Measurements from ENCODE around the gene GSE1. TPM values are rescaled to one million over a fixed set of nuclear protein-coding genes. Genes with fewer than 3 reads are reported as not detected.

GSE1 gene
- total RNA-seq, 2 experiments from 2014 or later: 8.6 to 10.1 TPM

DNA sequence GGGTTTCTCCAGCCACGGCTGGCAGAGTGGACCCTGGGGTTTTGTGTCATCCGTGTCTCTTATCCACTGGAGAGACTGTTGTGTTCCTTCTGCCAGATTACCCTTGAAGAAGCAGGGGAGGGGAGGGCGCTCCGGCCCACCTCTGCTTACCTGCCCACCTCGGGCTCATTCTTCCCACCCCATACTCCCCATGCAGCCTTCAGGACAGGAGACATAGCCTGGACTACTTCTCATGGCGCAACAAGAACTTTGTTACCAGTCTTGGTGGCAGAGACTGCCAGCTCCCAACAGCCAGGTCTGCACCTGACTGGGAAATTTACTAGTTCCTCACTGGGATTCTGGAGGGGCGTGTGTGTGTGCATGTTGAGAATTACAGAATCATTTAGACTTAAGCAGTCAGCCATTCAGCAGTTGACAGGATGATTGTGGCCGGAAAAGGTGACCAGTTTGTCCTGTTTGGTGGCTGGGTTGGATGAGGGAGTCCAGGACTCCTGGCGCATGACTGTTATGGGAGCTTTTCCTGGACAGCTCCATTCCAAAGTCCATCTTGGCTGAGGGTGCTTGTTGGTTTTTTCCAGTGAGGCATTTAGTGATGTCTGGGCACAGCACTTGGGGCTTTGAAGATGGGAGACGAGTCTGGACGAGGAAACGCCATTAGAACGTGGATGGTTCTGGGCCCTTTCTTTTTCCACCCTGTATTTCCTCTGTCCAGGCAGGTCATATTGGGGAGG, 8.7 kb downstream of the GSE1 start:
- H3K9me3 Mint-ChIP-seq: no peaks in the 10 kb centered on the region
- peaks cover 9% of the 10 kb centered on the region for H3K27me3 Mint-ChIP-seq (ENCODE audit: low read depth)
- H3K4me1 Mint-ChIP-seq (ENCODE audit: low read depth): peaks cover 10% of the 10 kb centered on the region
- no peaks in the 10 kb centered on the region for H3K36me3 Mint-ChIP-seq (ENCODE audit: low read depth)
- no peak overlapping the region for H3K27ac Mint-ChIP-seq
- no peak overlapping the region for H3K4me3 Mint-ChIP-seq
- CTCF ChIA-PET: no interaction called here
- intact Hi-C loops (cut with micrococcal nuclease): no loop called here
- DNase-seq: no peak

DNA sequence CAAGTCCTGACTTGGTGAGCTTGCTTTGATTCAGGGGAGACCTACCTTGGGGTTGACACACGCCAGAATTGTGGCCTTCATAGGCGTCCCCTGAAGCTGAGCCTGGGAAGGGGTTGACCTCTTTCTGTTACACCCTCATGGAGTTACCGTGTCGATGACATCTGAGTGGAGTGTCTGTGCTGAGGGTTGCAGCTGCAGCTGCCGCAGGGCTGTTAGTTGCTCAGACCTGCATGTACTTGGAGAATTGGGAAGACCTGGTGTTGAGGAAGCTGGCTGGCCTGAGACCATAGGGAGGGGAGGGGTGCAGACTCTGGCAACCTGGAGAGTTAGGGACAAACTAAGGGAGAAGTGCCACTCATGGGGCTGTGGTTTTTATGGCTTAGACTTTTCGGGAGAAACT, 9.6 kb downstream of the GSE1 start:
- DNase-seq: no peak
- CTCF ChIA-PET: no interaction called here
- H3K27me3 Mint-ChIP-seq (ENCODE audit: low read depth): peaks cover 4% of the 10 kb centered on the region
- H3K27ac Mint-ChIP-seq: no peak overlapping the region
- intact Hi-C loops (cut with micrococcal nuclease): no loop called here
- H3K9me3 Mint-ChIP-seq: no peaks in the 10 kb centered on the region
- H3K36me3 Mint-ChIP-seq (ENCODE audit: low read depth): no peaks in the 10 kb centered on the region
- peaks cover 9% of the 10 kb centered on the region for H3K4me1 Mint-ChIP-seq (ENCODE audit: low read depth)
- no peak overlapping the region for H3K4me3 Mint-ChIP-seq

DNA sequence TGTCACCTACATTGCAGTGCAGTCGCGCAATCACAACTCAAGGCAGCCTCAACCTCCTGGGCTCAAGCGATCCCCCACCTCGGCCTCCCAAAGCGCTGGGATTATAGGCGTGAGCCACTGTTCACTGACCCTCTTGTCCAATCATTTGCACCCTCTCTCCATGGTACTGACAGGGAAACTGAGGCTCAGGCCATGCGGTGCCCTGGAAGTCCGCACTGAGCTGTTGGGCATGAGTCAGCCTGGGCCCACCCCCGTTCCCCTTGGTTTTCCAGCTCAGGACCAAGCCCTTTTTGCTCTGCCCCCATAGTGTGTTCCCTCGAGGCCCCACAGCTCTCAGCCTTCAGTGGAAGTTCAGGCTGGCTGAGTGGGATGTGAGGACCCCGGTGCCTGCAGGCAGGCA, 10.1 kb downstream of the GSE1 start:
- H3K4me3 Mint-ChIP-seq: no peak overlapping the region
- CTCF ChIA-PET: interaction anchor here (0.7 kb wide), 1 partner anchor 225 kb away, joined by 3 read pairs; no protein-coding TSS in a partner anchor
- no peaks in the 10 kb centered on the region for H3K9me3 Mint-ChIP-seq
- no peaks in the 10 kb centered on the region for H3K27me3 Mint-ChIP-seq (ENCODE audit: low read depth)
- H3K36me3 Mint-ChIP-seq (ENCODE audit: low read depth): no peaks in the 10 kb centered on the region
- peaks cover 5% of the 10 kb centered on the region for H3K4me1 Mint-ChIP-seq (ENCODE audit: low read depth)
- intact Hi-C loops (cut with micrococcal nuclease): no loop called here
- no peak overlapping the region for H3K27ac Mint-ChIP-seq
- no peak for DNase-seq

DNA sequence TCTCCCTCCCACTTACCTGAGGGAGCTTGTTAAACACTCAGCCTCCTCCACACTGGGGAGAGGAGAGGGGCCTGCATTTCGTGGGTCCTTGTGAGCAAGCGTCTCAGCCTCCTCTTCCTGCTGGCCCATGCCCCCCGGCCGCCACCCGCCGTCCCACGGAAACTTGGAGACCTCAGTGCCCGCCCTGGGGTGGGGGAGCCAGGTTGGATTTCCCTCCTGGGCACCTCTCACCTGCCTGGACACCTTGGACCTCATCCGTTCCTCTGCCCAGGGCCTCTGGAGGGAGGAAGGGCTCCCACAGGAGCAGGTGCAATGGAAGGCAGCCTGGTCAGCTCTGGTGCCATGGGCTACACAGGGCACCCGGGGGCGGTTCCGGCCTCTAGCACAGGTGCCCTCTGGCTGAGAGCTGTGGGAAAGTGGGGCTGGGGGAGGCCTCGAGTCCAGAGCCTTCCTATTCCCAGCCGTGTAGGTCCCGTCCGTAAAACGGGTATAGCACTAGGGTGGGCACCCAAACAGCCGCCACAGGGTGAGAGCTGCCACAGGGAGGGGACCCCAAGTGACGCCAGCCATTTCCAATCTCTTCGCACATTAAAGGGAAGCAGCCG, 11.0 kb downstream of the GSE1 start:
- H3K36me3 Mint-ChIP-seq (ENCODE audit: low read depth): no peaks in the 10 kb centered on the region
- H3K27me3 Mint-ChIP-seq (ENCODE audit: low read depth): no peaks in the 10 kb centered on the region
- no peak overlapping the region for H3K27ac Mint-ChIP-seq
- H3K4me1 Mint-ChIP-seq (ENCODE audit: low read depth): peaks cover 5% of the 10 kb centered on the region
- intact Hi-C loops (cut with micrococcal nuclease): no loop called here
- peaks cover 2% of the 10 kb centered on the region for H3K9me3 Mint-ChIP-seq
- CTCF ChIA-PET: interaction anchor here (0.7 to 5.8 kb wide), 2 partner anchors 8 to 226 kb away, joined by 3 to 30 read pairs; no protein-coding TSS in a partner anchor
- DNase-seq: no peak
- H3K4me3 Mint-ChIP-seq: no peak overlapping the region

DNA sequence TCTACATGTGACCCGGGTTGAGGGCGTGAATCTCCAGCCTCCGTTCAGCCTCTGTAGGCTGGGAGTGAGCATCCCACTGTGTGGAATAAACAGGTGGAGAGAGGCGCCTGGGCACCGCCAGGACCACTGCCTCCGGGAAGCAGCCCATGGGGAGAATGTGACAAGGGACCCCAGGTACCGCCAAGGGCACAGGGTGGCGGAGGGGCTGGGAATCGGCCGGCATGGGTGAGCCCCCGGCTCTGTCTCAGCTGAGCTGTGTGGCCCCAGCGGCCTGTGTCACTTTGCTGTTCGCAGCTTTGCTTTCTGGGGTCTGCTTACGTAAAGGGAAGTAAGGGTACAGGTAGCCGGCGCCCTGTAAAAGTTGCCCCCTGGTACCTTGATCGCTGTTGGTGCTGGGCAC, 11.5 kb downstream of the GSE1 start:
- Mint-ChIP-seq H3K4me1 (ENCODE audit: low read depth) (peaks cover 5% of the 10 kb centered on the region), H3K4me3 (no peak overlapping the region), H3K36me3 (ENCODE audit: low read depth) (no peaks in the 10 kb centered on the region), H3K9me3 (peaks cover 5% of the 10 kb centered on the region), H3K27ac (no peak overlapping the region), H3K27me3 (ENCODE audit: low read depth) (no peaks in the 10 kb centered on the region)
- CTCF ChIA-PET: interaction anchor here (5.8 kb wide), 1 partner anchor 8 kb away, joined by 30 read pairs; no protein-coding TSS in a partner anchor
- no peak for DNase-seq
- intact Hi-C loops (cut with micrococcal nuclease): no loop called here

DNA sequence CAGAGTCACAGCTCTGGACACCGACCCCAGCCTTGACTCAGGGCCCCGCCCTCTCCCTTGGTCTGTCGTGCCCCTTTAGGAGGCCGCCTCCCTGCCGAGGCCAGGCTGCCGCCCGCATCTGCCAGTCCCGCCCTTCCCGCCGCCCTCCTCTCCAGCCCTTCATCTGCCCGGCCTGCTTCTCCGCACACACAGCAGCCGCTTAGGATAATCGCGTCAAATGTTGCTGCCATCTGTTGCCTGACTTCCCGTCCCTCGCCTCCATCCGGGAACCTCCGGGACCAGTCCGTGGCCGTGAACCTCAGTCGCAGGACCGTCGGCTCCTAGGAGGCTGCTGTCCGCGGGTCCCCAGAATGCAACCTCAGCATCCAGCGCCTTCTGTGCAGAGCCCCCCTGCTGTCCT, 11.9 kb downstream of the GSE1 start:
- H3K4me3 Mint-ChIP-seq: no peak overlapping the region
- H3K9me3 Mint-ChIP-seq: peaks cover 8% of the 10 kb centered on the region
- intact Hi-C loops (cut with micrococcal nuclease): no loop called here
- H3K27ac Mint-ChIP-seq: no peak overlapping the region
- H3K4me1 Mint-ChIP-seq (ENCODE audit: low read depth): peaks cover 5% of the 10 kb centered on the region
- no peaks in the 10 kb centered on the region for H3K27me3 Mint-ChIP-seq (ENCODE audit: low read depth)
- no peaks in the 10 kb centered on the region for H3K36me3 Mint-ChIP-seq (ENCODE audit: low read depth)
- CTCF ChIA-PET: interaction anchor here (5.8 kb wide), 1 partner anchor 9 kb away, joined by 30 read pairs; no protein-coding TSS in a partner anchor
- DNase-seq: no peak

DNA sequence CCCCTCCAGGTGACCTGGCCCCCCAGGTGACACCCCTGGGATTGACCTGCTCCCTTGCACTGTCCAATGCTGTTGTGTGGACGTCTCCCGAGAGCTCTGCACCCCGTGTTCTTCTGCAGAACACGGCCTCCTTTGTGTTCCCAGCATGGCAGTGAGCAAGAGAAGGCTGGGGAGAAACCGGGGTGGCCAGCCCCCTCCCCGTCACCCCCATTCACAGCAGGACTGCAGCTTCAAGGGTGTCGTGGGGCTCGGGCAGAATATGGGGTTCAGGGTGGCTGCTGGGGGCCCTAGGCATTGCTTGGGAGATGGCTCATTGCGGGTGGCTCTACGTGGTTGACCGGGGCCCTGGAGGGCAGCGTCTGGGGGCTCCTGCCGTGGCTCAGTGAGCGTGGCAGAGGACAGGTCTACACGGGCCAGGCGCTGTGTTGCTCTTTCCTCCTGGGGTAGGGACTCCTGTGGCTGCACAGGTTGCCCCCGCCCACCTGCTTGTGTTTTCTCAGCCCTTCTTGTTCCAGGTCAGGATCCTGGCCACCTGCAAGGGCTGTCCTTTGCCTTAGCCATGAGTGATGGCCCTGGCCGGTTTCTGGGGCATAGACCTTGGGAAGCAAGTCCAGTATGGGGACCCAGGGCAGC, 12.5 kb downstream of the GSE1 start:
- no peak for DNase-seq
- Mint-ChIP-seq H3K27me3 (ENCODE audit: low read depth) (no peaks in the 10 kb centered on the region), H3K4me1 (ENCODE audit: low read depth) (peaks cover 5% of the 10 kb centered on the region), H3K4me3 (no peak overlapping the region), H3K36me3 (ENCODE audit: low read depth) (no peaks in the 10 kb centered on the region), H3K9me3 (peaks cover 8% of the 10 kb centered on the region), H3K27ac (no peak overlapping the region)
- CTCF ChIA-PET: interaction anchor here (5.8 kb wide), 1 partner anchor 9 kb away, joined by 30 read pairs; no protein-coding TSS in a partner anchor
- intact Hi-C loops (cut with micrococcal nuclease): no loop called here

DNA sequence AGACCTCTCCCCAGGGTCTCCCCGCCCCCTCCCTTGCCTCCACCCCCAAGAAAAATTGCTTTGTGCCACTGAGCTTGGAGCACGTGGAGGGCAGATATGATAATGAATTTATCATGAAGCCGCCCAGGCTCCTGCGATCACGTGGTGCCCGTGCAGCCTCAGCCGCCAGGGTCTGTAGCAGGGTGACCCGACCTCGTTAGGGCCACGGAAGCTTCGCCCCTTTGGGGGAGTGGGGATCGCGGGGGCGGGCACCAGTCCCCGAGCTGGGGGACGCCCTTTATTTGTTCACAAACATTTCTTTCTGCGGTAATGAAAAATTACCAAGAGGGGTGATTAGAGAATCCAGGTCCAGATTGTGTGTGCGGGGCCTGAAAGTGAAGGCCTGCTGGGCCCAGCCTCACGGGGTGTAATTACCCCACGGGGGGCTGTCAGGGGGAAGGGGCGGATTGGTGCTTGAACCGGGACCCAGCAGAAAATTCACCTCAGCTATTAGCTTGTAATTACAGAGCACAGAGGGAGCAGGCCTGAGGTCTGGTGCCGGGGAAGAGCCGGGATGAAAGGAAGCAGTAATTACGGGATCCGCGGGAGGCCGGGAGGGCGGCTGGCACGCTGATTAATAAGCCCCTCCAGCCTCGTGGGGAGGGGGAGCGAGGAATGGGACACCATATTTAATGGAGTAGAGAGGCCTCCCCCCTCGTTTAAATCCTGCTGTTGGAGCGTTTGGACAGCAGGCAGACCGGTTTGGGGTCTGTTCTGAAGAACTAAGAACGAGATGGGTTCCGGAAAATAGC, 13.3 kb downstream of the GSE1 start:
- DNase-seq: no peak
- no peaks in the 10 kb centered on the region for H3K27me3 Mint-ChIP-seq (ENCODE audit: low read depth)
- H3K9me3 Mint-ChIP-seq: peaks cover 8% of the 10 kb centered on the region
- H3K27ac Mint-ChIP-seq: no peak overlapping the region
- intact Hi-C loops (cut with micrococcal nuclease): no loop called here
- H3K36me3 Mint-ChIP-seq (ENCODE audit: low read depth): no peaks in the 10 kb centered on the region
- CTCF ChIA-PET: interaction anchor here (0.6 to 5.8 kb wide), 3 partner anchors 10 to 97 kb away, joined by 3 to 30 read pairs (median 3); no protein-coding TSS in a partner anchor
- no peak overlapping the region for H3K4me3 Mint-ChIP-seq
- H3K4me1 Mint-ChIP-seq (ENCODE audit: low read depth): peaks cover 5% of the 10 kb centered on the region

DNA sequence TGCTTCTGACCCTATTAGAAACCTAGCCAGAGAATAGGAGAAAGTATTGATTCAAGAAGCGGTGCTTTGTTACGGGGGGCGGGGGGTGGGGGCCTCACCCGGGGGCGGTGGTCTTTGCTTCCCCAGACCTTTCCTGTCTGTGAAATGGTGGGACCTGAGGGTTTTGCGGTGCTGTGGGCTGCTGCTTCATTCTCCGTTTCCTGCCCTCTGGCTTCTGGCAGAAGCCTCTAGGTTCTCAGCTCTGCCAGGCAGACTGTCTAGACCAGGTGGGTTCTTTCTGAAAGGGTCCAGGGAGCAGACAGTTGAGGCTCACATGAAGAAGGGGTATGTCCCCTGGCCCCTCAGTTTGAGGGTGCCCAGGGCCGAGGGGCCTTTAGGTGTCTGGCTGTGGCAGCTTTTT, 14.0 kb downstream of the GSE1 start:
- DNase-seq: no peak
- no peaks in the 10 kb centered on the region for H3K27me3 Mint-ChIP-seq (ENCODE audit: low read depth)

DNA sequence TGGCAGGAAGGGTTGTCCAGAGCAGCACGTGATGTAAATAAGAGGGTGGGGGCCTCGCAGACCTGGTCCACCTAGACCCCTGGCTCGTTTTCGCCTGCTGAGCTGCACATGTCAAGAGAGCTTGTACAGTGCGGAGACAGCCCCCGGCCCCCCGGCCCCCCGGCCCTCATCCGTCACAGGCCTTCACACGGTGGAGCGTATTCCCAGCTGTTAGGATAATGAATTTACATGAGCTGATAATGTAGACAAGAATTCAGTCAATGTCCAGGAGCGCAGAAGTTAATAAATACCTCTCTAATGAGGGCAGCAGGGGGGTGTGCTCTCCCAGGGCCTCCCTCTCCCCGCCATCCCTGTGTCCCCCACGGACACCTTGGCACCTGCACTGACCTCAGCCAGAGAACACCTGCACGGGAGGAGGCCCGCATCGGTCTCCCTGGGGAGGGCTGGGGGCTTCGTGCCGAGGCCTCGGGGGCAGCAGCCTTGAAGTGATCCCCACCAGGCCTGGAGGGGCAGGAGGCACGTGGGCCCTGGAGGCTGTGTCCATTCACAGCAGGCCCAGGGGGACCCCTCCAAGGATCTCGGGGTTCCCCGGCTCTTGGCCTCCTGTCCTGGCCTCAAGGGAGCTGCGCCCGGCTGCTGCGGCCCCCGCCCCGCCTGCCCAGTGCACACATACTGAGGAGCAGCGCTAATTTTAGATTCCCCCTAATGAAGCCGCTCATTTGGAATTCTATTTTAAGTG, 14.6 kb downstream of the GSE1 start:
- Mint-ChIP-seq H3K27me3 (ENCODE audit: low read depth) (no peaks in the 10 kb centered on the region), H3K36me3 (ENCODE audit: low read depth) (no peaks in the 10 kb centered on the region), H3K27ac (no peak overlapping the region), H3K9me3 (peaks cover 8% of the 10 kb centered on the region), H3K4me3 (no peak overlapping the region), H3K4me1 (ENCODE audit: low read depth) (peaks cover 5% of the 10 kb centered on the region)
- no peak for DNase-seq
- CTCF ChIA-PET: interaction anchor here (1.0 to 5.8 kb wide), 2 partner anchors 11 to 98 kb away, joined by 3 to 30 read pairs; no protein-coding TSS in a partner anchor
- intact Hi-C loops (cut with micrococcal nuclease): no loop called here

More for the DNA sequence above, 14.0 kb downstream of the GSE1 start:
- no peaks in the 10 kb centered on the region for H3K36me3 Mint-ChIP-seq (ENCODE audit: low read depth)
- peaks cover 8% of the 10 kb centered on the region for H3K9me3 Mint-ChIP-seq
- intact Hi-C loops (cut with micrococcal nuclease): no loop called here
- no peak overlapping the region for H3K27ac Mint-ChIP-seq
- peaks cover 5% of the 10 kb centered on the region for H3K4me1 Mint-ChIP-seq (ENCODE audit: low read depth)
- CTCF ChIA-PET: interaction anchor here (1.0 to 5.8 kb wide), 2 partner anchors 11 to 98 kb away, joined by 3 to 30 read pairs; no protein-coding TSS in a partner anchor
- H3K4me3 Mint-ChIP-seq: no peak overlapping the region

DNA sequence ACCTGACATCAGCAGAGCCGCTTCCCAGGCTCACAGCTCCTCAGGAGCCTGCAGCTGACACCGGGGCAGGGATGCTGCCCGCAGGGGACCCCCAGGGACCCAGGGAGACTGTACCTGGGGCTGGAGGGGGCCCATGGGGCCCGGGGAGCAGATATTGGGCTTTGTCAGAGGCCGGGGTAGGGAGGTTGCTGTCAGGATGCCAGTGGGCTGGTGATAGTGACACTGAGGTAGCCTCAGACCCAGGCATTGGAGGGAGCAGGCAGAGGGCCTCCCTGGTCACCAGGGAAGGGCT, 15.1 kb downstream of the GSE1 start:
- H3K36me3 Mint-ChIP-seq (ENCODE audit: low read depth): no peaks in the 10 kb centered on the region
- CTCF ChIA-PET: interaction anchor here (5.8 kb wide), 1 partner anchor 12 kb away, joined by 30 read pairs; no protein-coding TSS in a partner anchor

More for the DNA sequence above, 15.1 kb downstream of the GSE1 start:
- intact Hi-C loops (cut with micrococcal nuclease): no loop called here
- H3K27me3 Mint-ChIP-seq (ENCODE audit: low read depth): no peaks in the 10 kb centered on the region
- H3K4me1 Mint-ChIP-seq (ENCODE audit: low read depth): peaks cover 5% of the 10 kb centered on the region
- H3K27ac Mint-ChIP-seq: no peak overlapping the region
- DNase-seq: no peak
- H3K9me3 Mint-ChIP-seq: peaks cover 8% of the 10 kb centered on the region
- no peak overlapping the region for H3K4me3 Mint-ChIP-seq
